IMR-90 (cell line): ENCODE results near the gene VIPR1. TPM values are rescaled to one million over a fixed set of nuclear protein-coding genes. Genes with fewer than 3 reads are reported as not detected.

ENCODE experiments used
- ATAC-seq: fragments of 200-7000 bp; cut with Tn5 transposase; 2 replicates; pipeline ENCODE4 v1.9.1; 2020; ENCODE audit warnings: low read depth, mild to moderate bottlenecking, moderate library complexity
- BruUV-seq: library from RNA; stranded (reverse); fragments of 400-500 nt; replicated peaks from 2 replicates; lab custom pipeline; 2021; lab: Mats Ljungman, UMichigan
- CTCF ChIA-PET: fragments of 300-600 bp; formaldehyde crosslinking; extraction: SDS; loops from one replicate; lab custom pipeline; 2021; ENCODE audit warnings: antibody characterized with exemption; lab: Yijun Ruan, JAX
- POLR2A ChIA-PET: fragments of 300-600 bp; sonication (Branson Sonifier 250); formaldehyde crosslinking; loops from one replicate; lab custom pipeline; 2022; ENCODE audit warnings: antibody characterized with exemption; ENCODE audit not compliant: unreplicated experiment; lab: Charles Lee
- DNase-seq: peaks from one replicate; pipeline ENCODE4 v3.0.0; 2013
- H2AFZ ChIP-seq: replicated peaks from 2 replicates; pipeline ENCODE3; 2013; ENCODE audit warnings: low read length, mild to moderate bottlenecking; ENCODE audit not compliant: poor library complexity
- H2AK5ac ChIP-seq: 2 replicates; pipeline ENCODE4 v1.6.1; 2013; ENCODE audit warnings: low read depth, low read length, inconsistent platforms
- H2AK9ac ChIP-seq: replicated peaks from 2 replicates; pipeline ENCODE3; 2013; ENCODE audit warnings: mild to moderate bottlenecking, low read depth, low read length, moderate library complexity; ENCODE audit not compliant: poor library complexity
- H2BK120ac ChIP-seq: 2 replicates; pipeline ENCODE4 v1.6.1; 2013; ENCODE audit warnings: low read depth, low read length, inconsistent platforms
- H2BK15ac ChIP-seq: 3 replicates; pipeline ENCODE4 v1.6.1; 2013; ENCODE audit warnings: low read depth, low read length, inconsistent platforms
- H2BK20ac ChIP-seq: 2 replicates; pipeline ENCODE4 v1.6.1; 2013; ENCODE audit warnings: low read depth, mild to moderate bottlenecking, inconsistent platforms, low read length, moderate library complexity
- H2BK5ac ChIP-seq: 2 replicates; pipeline ENCODE4 v1.6.1; 2013; ENCODE audit warnings: mild to moderate bottlenecking, low read depth, low read length, inconsistent platforms; ENCODE audit not compliant: poor library complexity, severe bottlenecking
- H3K14ac ChIP-seq: replicated peaks from 2 replicates; pipeline ENCODE4 v1.6.1; 2013; ENCODE audit warnings: low read depth, low read length, inconsistent platforms
- H3K18ac ChIP-seq: 2 replicates; pipeline ENCODE4 v1.6.1; 2013; ENCODE audit warnings: low read depth, low read length, control low read depth
- H3K23ac ChIP-seq: 2 replicates; pipeline ENCODE4 v1.6.1; 2013; ENCODE audit warnings: low read depth, low read length, inconsistent platforms
- H3K27ac ChIP-seq: 2 replicates; pipeline ENCODE4 v1.5.1; 2013; ENCODE audit warnings: mild to moderate bottlenecking, control low read depth, low read length; ENCODE audit not compliant: insufficient read depth
- H3K27me3 ChIP-seq: 2 replicates; pipeline ENCODE4 v1.6.1; 2013; ENCODE audit warnings: low read length; ENCODE audit not compliant: control insufficient read depth, insufficient read depth
- H3K36me3 ChIP-seq: 2 replicates; pipeline ENCODE4 v1.6.1; 2013; ENCODE audit warnings: low read length, mixed read lengths; ENCODE audit not compliant: control insufficient read depth, insufficient read depth
- H3K4ac ChIP-seq: 2 replicates; pipeline ENCODE4 v1.6.1; 2013; ENCODE audit warnings: low read depth, low read length, inconsistent platforms
- H3K4me1 ChIP-seq: 2 replicates; pipeline ENCODE4 v1.6.1; 2013; ENCODE audit warnings: low read length, mixed read lengths; ENCODE audit not compliant: control insufficient read depth, insufficient read depth
- H3K4me2 ChIP-seq: 2 replicates; pipeline ENCODE4 v1.6.1; 2013; ENCODE audit warnings: low read depth, mild to moderate bottlenecking, control low read depth, low read length, moderate library complexity
- H3K4me3 ChIP-seq: 2 replicates; pipeline ENCODE4 v1.5.1; 2013; ENCODE audit warnings: low read depth, mild to moderate bottlenecking, control low read depth, low read length, moderate library complexity; ENCODE audit not compliant: insufficient read depth
- H3K56ac ChIP-seq: 2 replicates; pipeline ENCODE4 v1.6.1; 2013; ENCODE audit warnings: low read length, inconsistent platforms; ENCODE audit not compliant: insufficient read depth; ENCODE audit errors: extremely low read depth
- H3K79me1 ChIP-seq, 2 experiments: 2 replicates each; pipeline ENCODE4 v1.6.1; 2013; ENCODE audit warnings: low read length in 2 of 2, inconsistent platforms in 1 of 2, low read depth in 1 of 2
- H3K9ac ChIP-seq: 2 replicates; pipeline ENCODE4 v1.6.1; 2013; ENCODE audit warnings: low read depth, low read length, control low read depth
- H3K9me1 ChIP-seq: 2 replicates; pipeline ENCODE4 v1.6.1; 2013; ENCODE audit warnings: low read length, inconsistent platforms; ENCODE audit not compliant: insufficient read depth
- H3K9me3 ChIP-seq: 2 replicates; pipeline ENCODE4 v1.6.1; 2013; ENCODE audit warnings: low read length; ENCODE audit not compliant: control insufficient read depth, insufficient read depth
- H4K20me1 ChIP-seq: 2 replicates; pipeline ENCODE4 v1.6.1; 2013; ENCODE audit warnings: low read length, inconsistent platforms; ENCODE audit not compliant: insufficient read depth
- H4K5ac ChIP-seq: 2 replicates; pipeline ENCODE4 v1.6.1; 2013; ENCODE audit warnings: mild to moderate bottlenecking, low read depth, low read length, control low read depth
- H4K8ac ChIP-seq, 2 experiments: 2 replicates each; pipeline ENCODE4 v1.6.1; 2013; ENCODE audit warnings: low read depth in 2 of 2, low read length in 2 of 2, control low read depth in 1 of 2, inconsistent platforms in 1 of 2
- H4K91ac ChIP-seq: 2 replicates; pipeline ENCODE4 v1.6.1; 2013; ENCODE audit warnings: low read depth, low read length, inconsistent platforms; ENCODE audit not compliant: insufficient read depth
- BHLHE40 ChIP-seq: fragments of 150-350 bp; IDR thresholded peaks from 2 replicates; pipeline ENCODE4 v1.6.1; 2016; ENCODE audit warnings: mild to moderate bottlenecking, low read depth, low read length
- CEBPB ChIP-seq: IDR thresholded peaks from 2 replicates; pipeline ENCODE4 v1.6.1; 2012; ENCODE audit warnings: low read depth, low read length, improper control_type of control experiment
- WGBS, 2 experiments: methylation state at CpG; one replicate each; pipeline versions ENCODE4 v1.1.5 to v1.1.7; 2013; ENCODE audit warnings: missing lambda C conversion rate in 2 of 2; ENCODE audit not compliant: insufficient read length in 1 of 2; ENCODE audit errors: extremely low coverage in 2 of 2; 5-methylcytosine and 5-hydroxymethylcytosine counted together
- dilution Hi-C: fragments of 300-500 bp; cut with HindIII; formaldehyde crosslinking; loops from one replicate; pipeline ENCODE4 v1.14.3; 2018; ENCODE audit warnings: low sequenced_read_pairs; ENCODE audit not compliant: unreplicated experiment
- in situ Hi-C: fragments of 300-500 bp; cut with MboI; formaldehyde crosslinking; loops from 3 replicates; pipeline ENCODE4 v1.14.3; 2019; ENCODE audit warnings: low sequenced_read_pairs, inconsistent platforms, mixed read lengths
- intact Hi-C: fragments of 100-400 bp; cut with micrococcal nuclease; formaldehyde crosslinking; loops from 2 replicates; pipeline ENCODE4 v1.10.0; 2022
- polyA plus RNA-seq, 3 experiments: library from polyadenylated mRNA; depleted of rRNA; stranded (reverse); fragments of >200 nt; gene quantifications; 2 replicates each; pipeline ENCODE4 v1.2.3, GENCODE V29; 2012; ENCODE audit warnings: low replicate concordance in 1 of 3
- total RNA-seq: library from RNA; depleted of rRNA; stranded (reverse); fragments of >200 nt; gene quantifications from 2 replicates; pipeline ENCODE4 v1.2.3, GENCODE V29; 2012

Gene VIPR1
- total and polyA plus RNA-seq, 2 of the 4 experiments (the other 2 are of a cell fraction) = not detected

GRCh38 chr3:42489116-42489936 is 13.1 kb upstream of the VIPR1 start:
- Histone ChIP-seq H2BK20ac (no peak overlapping the region), H3K27me3 (peaks cover 2% of the 10 kb centered on the region; the same call in 1 of the 2 replicates), H4K91ac (no peak overlapping the region), H4K5ac (no peak overlapping the region), H3K9me1 (no peaks in the 10 kb centered on the region), H3K27ac (no peak overlapping the region), H2AK5ac (no peak overlapping the region), H3K23ac (no peak overlapping the region), H4K20me1 (no peaks in the 10 kb centered on the region), H3K36me3 (no peaks in the 10 kb centered on the region), H3K18ac (no peak overlapping the region), H3K4me1 (no peaks in the 10 kb centered on the region), H2BK5ac (no peak overlapping the region), H3K4me3 (no peak overlapping the region), H2BK120ac (no peak overlapping the region), H2BK15ac (no peak overlapping the region), H3K4ac (no peak overlapping the region), H3K79me1 (no peaks in the 10 kb centered on the region), H3K9ac (no peak overlapping the region), H4K8ac (no peak overlapping the region), H3K14ac (no peak overlapping the region), H3K4me2 (no peak overlapping the region), H3K9me3 (no peaks in the 10 kb centered on the region), H3K56ac (no peak overlapping the region), H2AFZ (no peak overlapping the region), H2AK9ac (no peak overlapping the region)
- DNase-seq = no peak
- 87% methylated on average over 4 of the region's 10 CpGs; no CpG with 5 or more reads in 1 of the 2 experiments for WGBS, 2 experiments
- dilution Hi-C loops (no loop called here), intact Hi-C loops (no loop called here), in situ Hi-C loops (no loop called here)
- no peak for TF ChIP-seq CEBPB
- TF ChIP-seq BHLHE40 = no peak
- ATAC-seq = no peak
- BruUV-seq = no TSS peak
- ChIA-PET CTCF (interaction anchor here (0.5 to 0.6 kb wide), 2 partner anchors 357 to 1709 kb away, joined by 3 to 4 read pairs; no protein-coding TSS in a partner anchor), POLR2A (no interaction called here)
